ENCODE measurements around the gene CCSER2. TPM values are rescaled to one million over a fixed set of nuclear protein-coding genes. Genes with fewer than 3 reads are reported as not detected.

Gene CCSER2
- polyA plus RNA-seq, 3 donors = 7.4 to 23.3 (median 14.3) TPM

DNA sequence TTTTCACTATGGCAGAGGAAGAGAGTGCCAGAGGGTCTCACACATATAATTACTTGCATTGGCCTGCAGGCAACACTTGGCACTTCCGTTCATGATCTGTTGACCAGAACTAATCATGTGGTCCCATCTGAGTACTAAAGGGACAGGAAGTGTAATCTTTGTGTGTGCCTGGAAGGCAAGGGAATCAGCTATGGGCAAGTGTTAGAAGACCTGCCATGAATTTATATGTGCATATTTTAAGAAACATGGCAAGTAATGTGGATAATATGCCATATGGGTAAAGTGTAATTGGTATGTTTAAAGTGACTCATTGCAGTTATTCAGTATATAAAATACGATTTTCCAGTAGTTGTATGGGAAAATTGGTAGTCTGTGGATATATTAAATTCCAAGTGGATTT lies 46.1 kb downstream of the CCSER2 start:
- DNase-seq = no peak
- Mint-ChIP-seq H3K27ac (no peak overlapping the region), H3K4me3 (no peak overlapping the region), H3K4me1 (no peaks in the 10 kb centered on the region), H3K9me3 (no peaks in the 10 kb centered on the region), H3K27me3 (ENCODE audit: low read depth in 3 of 3) (peaks cover 0 to 1% (median 0%) of the 10 kb centered on the region in 3 donors), H3K36me3 (peaks cover 35 to 37% of the 10 kb centered on the region in 2 donors)
- 100% methylated on average over 1 of the region's 2 CpGs for WGBS (ENCODE audit: insufficient coverage)
- Histone ChIP-seq H3K4me3 (replicated peaks in 1 of 3; ENCODE audit: low read depth in 2 of 3, low read length in 3 of 3) (no peak overlapping the region), H3K9me3 (replicated peaks in 1 of 2; ENCODE audit: control insufficient read depth in 1 of 2, insufficient read depth in 1 of 2, low read length in 2 of 2) (no peaks in the 10 kb centered on the region), H3K9ac (ENCODE audit: insufficient read depth, low read length, poor library complexity, severe bottlenecking) (no peak overlapping the region), H3K79me2 (ENCODE audit: insufficient read depth, low read length) (no peaks in the 10 kb centered on the region), H3K4me1 (ENCODE audit: control insufficient read depth in 1 of 2, insufficient read depth in 2 of 2, low read length in 2 of 2) (no peaks in the 10 kb centered on the region), H3K36me3 (replicated peaks in 1 of 2; ENCODE audit: control insufficient read depth in 1 of 2, insufficient read depth in 2 of 2, low read length in 2 of 2) (peaks cover 11 to 38% of the 10 kb centered on the region in 2 donors), H3K27me3 (ENCODE audit: control insufficient read depth in 2 of 2, insufficient read depth in 2 of 2, low read length in 2 of 2) (no peaks in the 10 kb centered on the region), H3K27ac (ENCODE audit: low read depth in 1 of 2, low read length in 2 of 2) (no peak overlapping the region), H3K4me2 (replicated peaks; ENCODE audit: extremely low read depth, low read length, poor library complexity, severe bottlenecking) (no peak overlapping the region), H4K20me1 (ENCODE audit: insufficient read depth, low read length) (no peaks in the 10 kb centered on the region), H2AFZ (ENCODE audit: insufficient read depth, low read depth, low read length, poor library complexity, severe bottlenecking) (no peak overlapping the region)
- intact Hi-C loops (cut with micrococcal nuclease) = loop anchor here in 1 of 2 donors (2.0 kb wide), 1 partner anchor 162 kb away; no protein-coding TSS in a partner anchor
- TF ChIP-seq, protein P1, sequence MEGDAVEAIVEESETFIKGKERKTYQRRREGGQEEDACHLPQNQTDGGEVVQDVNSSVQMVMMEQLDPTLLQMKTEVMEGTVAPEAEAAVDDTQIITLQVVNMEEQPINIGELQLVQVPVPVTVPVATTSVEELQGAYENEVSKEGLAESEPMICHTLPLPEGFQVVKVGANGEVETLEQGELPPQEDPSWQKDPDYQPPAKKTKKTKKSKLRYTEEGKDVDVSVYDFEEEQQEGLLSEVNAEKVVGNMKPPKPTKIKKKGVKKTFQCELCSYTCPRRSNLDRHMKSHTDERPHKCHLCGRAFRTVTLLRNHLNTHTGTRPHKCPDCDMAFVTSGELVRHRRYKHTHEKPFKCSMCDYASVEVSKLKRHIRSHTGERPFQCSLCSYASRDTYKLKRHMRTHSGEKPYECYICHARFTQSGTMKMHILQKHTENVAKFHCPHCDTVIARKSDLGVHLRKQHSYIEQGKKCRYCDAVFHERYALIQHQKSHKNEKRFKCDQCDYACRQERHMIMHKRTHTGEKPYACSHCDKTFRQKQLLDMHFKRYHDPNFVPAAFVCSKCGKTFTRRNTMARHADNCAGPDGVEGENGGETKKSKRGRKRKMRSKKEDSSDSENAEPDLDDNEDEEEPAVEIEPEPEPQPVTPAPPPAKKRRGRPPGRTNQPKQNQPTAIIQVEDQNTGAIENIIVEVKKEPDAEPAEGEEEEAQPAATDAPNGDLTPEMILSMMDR (IDR thresholded peaks at IDR 0.05) = no peak

DNA sequence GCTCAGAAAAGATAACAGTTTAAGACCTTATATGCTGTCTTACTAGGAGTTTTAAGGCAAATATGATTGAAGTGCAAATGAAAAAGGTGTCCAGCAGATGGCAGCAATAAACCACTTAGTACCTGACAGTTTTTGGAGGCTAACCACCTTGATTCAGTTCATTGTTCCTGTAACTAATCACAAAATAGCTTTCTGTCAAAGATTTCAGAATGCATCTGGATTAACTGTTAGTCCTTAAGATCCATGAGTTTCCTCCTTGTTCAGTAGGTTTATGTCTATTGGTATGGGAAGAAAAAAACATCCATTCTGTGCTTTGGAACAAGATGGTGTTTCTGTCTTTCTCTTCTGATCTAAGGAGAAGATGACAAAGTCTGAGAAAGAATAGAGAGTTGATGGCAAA lies 46.6 kb downstream of the CCSER2 start:
- H3K9me3 Mint-ChIP-seq = no peaks in the 10 kb centered on the region
- TF ChIP-seq, protein P1 (IDR thresholded peaks at IDR 0.05) = peak; percentile 76
- no peak overlapping the region for H3K27ac Mint-ChIP-seq
- H3K79me2 ChIP-seq (ENCODE audit: insufficient read depth, low read length) = no peaks in the 10 kb centered on the region
- H3K9me3 ChIP-seq (replicated peaks in 1 of 2; ENCODE audit: control insufficient read depth in 1 of 2, insufficient read depth in 1 of 2, low read length in 2 of 2) = no peaks in the 10 kb centered on the region
- H3K4me3 ChIP-seq (replicated peaks in 1 of 3; ENCODE audit: low read depth in 2 of 3, low read length in 3 of 3) = no peak overlapping the region
- intact Hi-C loops (cut with micrococcal nuclease) = loop anchor here (2.0 to 5.0 kb wide), 2 partner anchors 162 kb away; no protein-coding TSS in a partner anchor
- no peaks in the 10 kb centered on the region for H3K4me1 Mint-ChIP-seq
- no peak overlapping the region for H3K4me2 ChIP-seq (replicated peaks; ENCODE audit: extremely low read depth, low read length, poor library complexity, severe bottlenecking)
- no peaks in the 10 kb centered on the region for H3K4me1 ChIP-seq (ENCODE audit: control insufficient read depth in 1 of 2, insufficient read depth in 2 of 2, low read length in 2 of 2)
- H3K27me3 ChIP-seq (ENCODE audit: control insufficient read depth in 2 of 2, insufficient read depth in 2 of 2, low read length in 2 of 2) = no peaks in the 10 kb centered on the region
- H3K36me3 ChIP-seq (replicated peaks in 1 of 2; ENCODE audit: control insufficient read depth in 1 of 2, insufficient read depth in 2 of 2, low read length in 2 of 2) = peaks cover 11 to 38% of the 10 kb centered on the region in 2 donors
- DNase-seq = peak in 2 of 3 donors; percentile 35 to 48
- H3K9ac ChIP-seq (ENCODE audit: insufficient read depth, low read length, poor library complexity, severe bottlenecking) = no peak overlapping the region
- no peaks in the 10 kb centered on the region for H4K20me1 ChIP-seq (ENCODE audit: insufficient read depth, low read length)
- H3K4me3 Mint-ChIP-seq = no peak overlapping the region
- peaks cover 36 to 37% of the 10 kb centered on the region in 2 donors for H3K36me3 Mint-ChIP-seq
- peaks cover 0 to 1% (median 0%) of the 10 kb centered on the region in 3 donors for H3K27me3 Mint-ChIP-seq (ENCODE audit: low read depth in 3 of 3)
- no peak overlapping the region for H3K27ac ChIP-seq (ENCODE audit: low read depth in 1 of 2, low read length in 2 of 2)
- no peak overlapping the region for H2AFZ ChIP-seq (ENCODE audit: insufficient read depth, low read depth, low read length, poor library complexity, severe bottlenecking)

All from CD14-positive monocyte (primary cell).